Naive B cell (primary cell): Measurements from ENCODE around the gene LRP1. TPM values are rescaled to one million over a fixed set of nuclear protein-coding genes. Genes with fewer than 3 reads are reported as not detected.

Experiments
- ATAC-seq, 2 donors: fragments of 150-1000 bp; cut with Tn5 transposase; 2 replicates each; pipeline ENCODE4 v1.10.0; 2021; ENCODE audit warnings: low read depth in 2 of 2, mild to moderate bottlenecking in 2 of 2, moderate library complexity in 2 of 2
- DNase-seq: peaks from one replicate; pipeline ENCODE4 v3.0.0; 2022
- H3K27ac Mint-ChIP-seq, 6 donors: one replicate each; pipeline ENCODE4 v1.8.0; 2020 to 2022; ENCODE audit warnings: mild to moderate bottlenecking in 6 of 6, mixed read lengths in 6 of 6, moderate library complexity in 5 of 6, inconsistent platforms in 2 of 6
- H3K27me3 Mint-ChIP-seq, 3 donors: one replicate each; pipeline ENCODE4 v1.8.0; 2021 to 2022; ENCODE audit warnings: mixed read lengths in 3 of 3, mild to moderate bottlenecking in 1 of 3
- H3K36me3 Mint-ChIP-seq, 2 donors: one replicate each; pipeline ENCODE4 v1.8.0; 2020 to 2022; ENCODE audit warnings: mixed read lengths in 2 of 2, inconsistent platforms in 1 of 2, mild to moderate bottlenecking in 1 of 2
- H3K4me1 Mint-ChIP-seq, 3 donors: one replicate each; pipeline ENCODE4 v1.8.0; 2020 to 2022; ENCODE audit warnings: mixed read lengths in 3 of 3, inconsistent platforms in 1 of 3, mild to moderate bottlenecking in 1 of 3, moderate library complexity in 1 of 3
- H3K4me3 Mint-ChIP-seq, 8 donors: one replicate each; pipeline ENCODE4 v1.8.0; 2020 to 2022; ENCODE audit warnings: mild to moderate bottlenecking in 8 of 8, mixed read lengths in 8 of 8, moderate library complexity in 8 of 8, inconsistent platforms in 2 of 8
- H3K9me3 Mint-ChIP-seq, 7 donors: one replicate each; pipeline ENCODE4 v1.8.0; 2020 to 2022; ENCODE audit warnings: mixed read lengths in 7 of 7, mild to moderate bottlenecking in 5 of 7, inconsistent platforms in 2 of 7, moderate library complexity in 1 of 7
- polyA plus RNA-seq, 6 donors: library from polyadenylated mRNA; unstranded; fragments of 300-500 nt; fragmentation: Illumina TruSeq; gene quantifications; one replicate each; pipeline ENCODE4 v1.2.3, GENCODE V29; 2021; ENCODE audit warnings: low read depth in 6 of 6

Gene LRP1
- polyA plus RNA-seq, 6 donors from 2014 or later = 0.04 to 0.55 (median 0.09) TPM; not detected in 3

GRCh38 chr12:57196956-57197355, 68.7 kb downstream of the LRP1 start:
- peaks cover under 1 to 13% (median 13%) of the 10 kb centered on the region in 3 donors for H3K27me3 Mint-ChIP-seq
- H3K4me1 Mint-ChIP-seq = no peaks in the 10 kb centered on the region
- H3K27ac Mint-ChIP-seq = no peak overlapping the region
- no peak for ATAC-seq
- no peaks in the 10 kb centered on the region for H3K36me3 Mint-ChIP-seq
- H3K4me3 Mint-ChIP-seq = no peak overlapping the region
- no peak for DNase-seq
- H3K9me3 Mint-ChIP-seq = no peaks in the 10 kb centered on the region

GRCh38 chr12:57198329-57198728, 70.0 kb downstream of the LRP1 start:
- Mint-ChIP-seq H3K27me3 (peaks cover 0 to 18% (median 6%) of the 10 kb centered on the region in 3 donors), H3K36me3 (no peaks in the 10 kb centered on the region), H3K4me1 (no peaks in the 10 kb centered on the region), H3K27ac (no peak overlapping the region), H3K4me3 (peak overlapping the region in 2 of 8 donors; percentile 12 to 16), H3K9me3 (no peaks in the 10 kb centered on the region)
- no peak for DNase-seq
- no peak for ATAC-seq

- no peaks in the 10 kb centered on the region for H3K4me1 Mint-ChIP-seq
These were observed 70.9 kb downstream of the LRP1 start for GRCh38 chr12:57199191-57199590.

GRCh38 chr12:57200497-57200896, 72.2 kb downstream of the LRP1 start:
- Mint-ChIP-seq H3K9me3 (no peaks in the 10 kb centered on the region), H3K27me3 (peaks cover 0 to 18% (median 6%) of the 10 kb centered on the region in 3 donors), H3K4me1 (no peaks in the 10 kb centered on the region), H3K4me3 (no peak overlapping the region), H3K27ac (no peak overlapping the region), H3K36me3 (no peaks in the 10 kb centered on the region)
- DNase-seq = no peak
- ATAC-seq = no peak

More at GRCh38 chr12:57199191-57199590, 70.9 kb downstream of the LRP1 start:
- Mint-ChIP-seq H3K9me3 (no peaks in the 10 kb centered on the region), H3K27me3 (peaks cover 0 to 18% (median 6%) of the 10 kb centered on the region in 3 donors), H3K4me3 (no peak overlapping the region), H3K36me3 (no peaks in the 10 kb centered on the region), H3K27ac (peak overlapping the region in 1 of 6 donors; percentile 6)
- DNase-seq (no peak), ATAC-seq (no peak)

GRCh38 chr12:57201219-57201618, 72.9 kb downstream of the LRP1 start:
- Mint-ChIP-seq H3K4me1 (no peaks in the 10 kb centered on the region), H3K9me3 (no peaks in the 10 kb centered on the region), H3K4me3 (no peak overlapping the region), H3K27me3 (peaks cover 0 to 14% (median 6%) of the 10 kb centered on the region in 3 donors), H3K36me3 (no peaks in the 10 kb centered on the region), H3K27ac (no peak overlapping the region)
- ATAC-seq = no peak
- DNase-seq = no peak

GRCh38 chr12:57201631-57202030, 73.3 kb downstream of the LRP1 start:
- no peak overlapping the region for H3K4me3 Mint-ChIP-seq
- DNase-seq (no peak), ATAC-seq (no peak)
- no peak overlapping the region for H3K27ac Mint-ChIP-seq
- no peaks in the 10 kb centered on the region for H3K36me3 Mint-ChIP-seq
- peaks cover 0 to 10% (median 6%) of the 10 kb centered on the region in 3 donors for H3K27me3 Mint-ChIP-seq
- H3K9me3 Mint-ChIP-seq = no peaks in the 10 kb centered on the region
- no peaks in the 10 kb centered on the region for H3K4me1 Mint-ChIP-seq

- H3K36me3 Mint-ChIP-seq = no peaks in the 10 kb centered on the region
- DNase-seq (no peak), ATAC-seq (no peak)
- no peak overlapping the region for H3K27ac Mint-ChIP-seq
- H3K27me3 Mint-ChIP-seq = peaks cover 0 to 9% (median 6%) of the 10 kb centered on the region in 3 donors
- H3K9me3 Mint-ChIP-seq = no peaks in the 10 kb centered on the region
- no peak overlapping the region for H3K4me3 Mint-ChIP-seq
- H3K4me1 Mint-ChIP-seq = no peaks in the 10 kb centered on the region
These were observed 74.0 kb downstream of the LRP1 start for GRCh38 chr12:57202321-57202720.

- Mint-ChIP-seq H3K36me3 (no peaks in the 10 kb centered on the region), H3K4me1 (no peaks in the 10 kb centered on the region), H3K4me3 (no peak overlapping the region), H3K27ac (no peak overlapping the region), H3K9me3 (no peaks in the 10 kb centered on the region), H3K27me3 (peaks cover 0 to 9% (median 6%) of the 10 kb centered on the region in 3 donors)
- DNase-seq = no peak
- no peak for ATAC-seq
These were observed 74.9 kb downstream of the LRP1 start for GRCh38 chr12:57203201-57203600.

GRCh38 chr12:57203791-57204190, 75.5 kb downstream of the LRP1 start:
- Mint-ChIP-seq H3K27ac (no peak overlapping the region), H3K27me3 (peaks cover 0 to 10% (median 9%) of the 10 kb centered on the region in 3 donors), H3K36me3 (no peaks in the 10 kb centered on the region), H3K4me1 (no peaks in the 10 kb centered on the region), H3K4me3 (peak overlapping the region in 1 of 8 donors; percentile 37), H3K9me3 (no peaks in the 10 kb centered on the region)
- ATAC-seq (no peak), DNase-seq (no peak)

GRCh38 chr12:57204454-57204853, 76.2 kb downstream of the LRP1 start:
- Mint-ChIP-seq H3K27me3 (peaks cover 0 to 10% (median 9%) of the 10 kb centered on the region in 3 donors), H3K27ac (no peak overlapping the region), H3K36me3 (no peaks in the 10 kb centered on the region), H3K4me1 (no peaks in the 10 kb centered on the region), H3K9me3 (no peaks in the 10 kb centered on the region), H3K4me3 (no peak overlapping the region)
- ATAC-seq (no peak), DNase-seq (no peak)

- Mint-ChIP-seq H3K9me3 (no peaks in the 10 kb centered on the region), H3K27ac (no peak overlapping the region), H3K4me1 (no peaks in the 10 kb centered on the region), H3K27me3 (peaks cover 0 to 9% (median 5%) of the 10 kb centered on the region in 3 donors), H3K36me3 (no peaks in the 10 kb centered on the region), H3K4me3 (no peak overlapping the region)
- ATAC-seq (no peak), DNase-seq (no peak)
These were observed 76.9 kb downstream of the LRP1 start for GRCh38 chr12:57205186-57205585.

GRCh38 chr12:57205931-57206330, 77.6 kb downstream of the LRP1 start:
- ATAC-seq = no peak
- H3K4me1 Mint-ChIP-seq = no peaks in the 10 kb centered on the region
- H3K36me3 Mint-ChIP-seq = no peaks in the 10 kb centered on the region

GRCh38 chr12:57207731-57208630, 79.7 kb downstream of the LRP1 start:
- Mint-ChIP-seq H3K4me1 (peaks cover 3 to 5% (median 4%) of the 10 kb centered on the region in 3 donors), H3K9me3 (no peaks in the 10 kb centered on the region), H3K27ac (peak overlapping the region in 1 of 6 donors; percentile 47), H3K36me3 (no peaks in the 10 kb centered on the region), H3K4me3 (peak overlapping the region in 1 of 8 donors; percentile 29), H3K27me3 (peaks cover 0 to 10% (median 4%) of the 10 kb centered on the region in 3 donors)
- DNase-seq = no peak
- ATAC-seq = no peak

More at GRCh38 chr12:57205931-57206330, 77.6 kb downstream of the LRP1 start:
- Mint-ChIP-seq H3K27ac (no peak overlapping the region), H3K27me3 (peaks cover 0 to 9% (median 4%) of the 10 kb centered on the region in 3 donors), H3K9me3 (no peaks in the 10 kb centered on the region), H3K4me3 (no peak overlapping the region)
- DNase-seq = no peak
